Measurements from ENCODE around the gene OTUD1. TPM values are rescaled to one million over a fixed set of nuclear protein-coding genes. Genes with fewer than 3 reads are reported as not detected.

The OTUD1 gene
- total RNA-seq, 1 experiment from 2014 or later, result 1.5 TPM

DNA sequence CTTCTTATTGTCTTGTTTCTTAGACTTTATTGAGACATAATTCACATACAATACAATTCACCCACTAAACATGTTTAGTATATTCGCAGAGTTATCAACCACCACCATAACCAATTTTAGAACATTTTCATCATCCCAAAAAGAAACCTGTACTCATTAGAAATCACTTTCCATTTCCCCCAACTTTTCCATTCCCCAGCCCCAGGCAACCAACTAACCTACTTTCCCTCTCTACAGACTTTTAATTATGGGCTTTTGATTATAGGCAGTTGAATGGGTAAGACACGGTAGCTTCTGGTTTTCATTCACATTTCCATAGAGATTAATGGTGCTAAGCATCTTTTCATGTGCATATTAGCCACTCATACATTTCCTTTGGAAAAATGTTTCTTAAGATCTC, 24.2 kb upstream of the OTUD1 start:
- no peaks in the 10 kb centered on the region for H3K27me3 ChIP-seq (ENCODE audit: low read length)
- no peak overlapping the region for H2AFZ ChIP-seq (ENCODE audit: low read length)
- no peaks in the 10 kb centered on the region for H3K9me2 ChIP-seq (replicated peaks; ENCODE audit: insufficient read depth, low read length)
- peaks cover 7% of the 10 kb centered on the region for H3K4me1 ChIP-seq (ENCODE audit: low read length)
- H3K79me2 ChIP-seq (ENCODE audit: low read length), result no peaks in the 10 kb centered on the region
- H3K4me2 ChIP-seq (ENCODE audit: low read depth, low read length, poor library complexity, severe bottlenecking), result no peak overlapping the region
- DNase-seq, result no peak
- no peak overlapping the region for H3K9ac ChIP-seq (ENCODE audit: low read length)
- H3K27ac ChIP-seq (ENCODE audit: low read length), result no peak overlapping the region
- no peaks in the 10 kb centered on the region for H3K9me3 ChIP-seq (ENCODE audit: low read length)
- H3K36me3 ChIP-seq (ENCODE audit: insufficient read depth, low read length), result no peaks in the 10 kb centered on the region
- no peaks in the 10 kb centered on the region for H4K20me1 ChIP-seq (ENCODE audit: insufficient read depth, low read depth, low read length)
- no peak overlapping the region for H3K4me3 ChIP-seq (ENCODE audit: low read length)

GRCh38 chr10:23417254-23417653, 21.6 kb upstream of the OTUD1 start:
- H3K27me3 ChIP-seq (ENCODE audit: low read length), result no peaks in the 10 kb centered on the region
- H3K4me2 ChIP-seq (ENCODE audit: low read depth, low read length, poor library complexity, severe bottlenecking), result no peak overlapping the region
- H3K79me2 ChIP-seq (ENCODE audit: low read length), result no peaks in the 10 kb centered on the region
- no peaks in the 10 kb centered on the region for H3K9me3 ChIP-seq (ENCODE audit: low read length)
- no peak overlapping the region for H2AFZ ChIP-seq (ENCODE audit: low read length)
- no peak overlapping the region for H3K27ac ChIP-seq (ENCODE audit: low read length)
- peaks cover 7% of the 10 kb centered on the region for H3K4me1 ChIP-seq (ENCODE audit: low read length)
- no peak overlapping the region for H3K9ac ChIP-seq (ENCODE audit: low read length)
- DNase-seq, result no peak
- no peaks in the 10 kb centered on the region for H3K36me3 ChIP-seq (ENCODE audit: insufficient read depth, low read length)
- no peaks in the 10 kb centered on the region for H3K9me2 ChIP-seq (replicated peaks; ENCODE audit: insufficient read depth, low read length)
- H4K20me1 ChIP-seq (ENCODE audit: insufficient read depth, low read depth, low read length), result no peaks in the 10 kb centered on the region
- H3K4me3 ChIP-seq (ENCODE audit: low read length), result no peak overlapping the region

DNA sequence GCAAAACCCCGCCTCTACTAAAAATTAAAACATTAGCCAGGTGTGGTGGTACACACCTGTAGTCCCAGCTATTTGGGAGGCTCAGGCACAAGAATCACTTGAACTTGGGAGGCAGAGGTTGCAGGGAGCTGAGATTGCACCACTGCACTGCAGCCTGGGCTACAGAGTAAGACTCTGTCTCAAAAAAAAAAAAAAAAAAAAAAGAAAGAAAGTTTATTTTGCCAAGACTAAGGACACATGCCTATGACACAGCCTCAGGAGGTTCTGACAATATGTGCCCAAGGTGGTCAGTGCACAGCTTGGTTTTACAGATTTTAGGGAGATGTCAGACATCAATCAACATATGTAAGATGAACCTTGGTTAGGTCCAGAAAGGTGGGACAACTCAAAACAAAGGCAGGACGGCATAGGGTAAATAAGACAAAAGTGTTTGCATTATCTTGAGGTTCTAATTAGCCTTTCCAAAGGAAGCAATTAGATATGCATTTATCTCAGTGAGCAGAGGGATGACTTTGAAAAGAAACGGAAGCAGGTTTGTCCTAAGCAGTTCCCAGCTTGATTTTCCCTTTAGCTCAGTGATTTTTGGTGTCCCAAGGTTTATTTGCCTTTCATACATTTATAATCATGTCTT, 20.7 kb upstream of the OTUD1 start:
- Histone ChIP-seq H3K36me3 (ENCODE audit: insufficient read depth, low read length) (no peaks in the 10 kb centered on the region), H3K4me1 (ENCODE audit: low read length) (peaks cover 7% of the 10 kb centered on the region), H4K20me1 (ENCODE audit: insufficient read depth, low read depth, low read length) (no peaks in the 10 kb centered on the region), H3K4me2 (ENCODE audit: low read depth, low read length, poor library complexity, severe bottlenecking) (no peak overlapping the region), H2AFZ (ENCODE audit: low read length) (no peak overlapping the region), H3K79me2 (ENCODE audit: low read length) (no peaks in the 10 kb centered on the region), H3K9me2 (replicated peaks; ENCODE audit: insufficient read depth, low read length) (no peaks in the 10 kb centered on the region), H3K9ac (ENCODE audit: low read length) (no peak overlapping the region), H3K4me3 (ENCODE audit: low read length) (no peak overlapping the region), H3K27me3 (ENCODE audit: low read length) (no peaks in the 10 kb centered on the region), H3K27ac (ENCODE audit: low read length) (no peak overlapping the region), H3K9me3 (ENCODE audit: low read length) (no peaks in the 10 kb centered on the region)
- no peak for DNase-seq

GRCh38 chr10:23419201-23419600, 19.7 kb upstream of the OTUD1 start:
- Histone ChIP-seq H4K20me1 (ENCODE audit: insufficient read depth, low read depth, low read length) (no peaks in the 10 kb centered on the region), H3K4me3 (ENCODE audit: low read length) (no peak overlapping the region), H2AFZ (ENCODE audit: low read length) (no peak overlapping the region), H3K79me2 (ENCODE audit: low read length) (no peaks in the 10 kb centered on the region), H3K27ac (ENCODE audit: low read length) (no peak overlapping the region), H3K27me3 (ENCODE audit: low read length) (no peaks in the 10 kb centered on the region), H3K4me2 (ENCODE audit: low read depth, low read length, poor library complexity, severe bottlenecking) (no peak overlapping the region), H3K9me2 (replicated peaks; ENCODE audit: insufficient read depth, low read length) (no peaks in the 10 kb centered on the region), H3K9me3 (ENCODE audit: low read length) (no peaks in the 10 kb centered on the region), H3K4me1 (ENCODE audit: low read length) (no peaks in the 10 kb centered on the region), H3K9ac (ENCODE audit: low read length) (no peak overlapping the region), H3K36me3 (ENCODE audit: insufficient read depth, low read length) (no peaks in the 10 kb centered on the region)
- no peak for DNase-seq

- Histone ChIP-seq H3K9ac (ENCODE audit: low read length) (no peak overlapping the region), H3K4me3 (ENCODE audit: low read length) (no peak overlapping the region), H3K36me3 (ENCODE audit: insufficient read depth, low read length) (no peaks in the 10 kb centered on the region), H3K27me3 (ENCODE audit: low read length) (no peaks in the 10 kb centered on the region), H3K4me2 (ENCODE audit: low read depth, low read length, poor library complexity, severe bottlenecking) (no peak overlapping the region), H2AFZ (ENCODE audit: low read length) (no peak overlapping the region), H3K79me2 (ENCODE audit: low read length) (no peaks in the 10 kb centered on the region), H3K9me2 (replicated peaks; ENCODE audit: insufficient read depth, low read length) (no peaks in the 10 kb centered on the region), H3K9me3 (ENCODE audit: low read length) (no peaks in the 10 kb centered on the region), H3K27ac (ENCODE audit: low read length) (no peak overlapping the region), H4K20me1 (ENCODE audit: insufficient read depth, low read depth, low read length) (no peaks in the 10 kb centered on the region), H3K4me1 (ENCODE audit: low read length) (no peaks in the 10 kb centered on the region)
- DNase-seq, result no peak
Measured at GRCh38 chr10:23419655-23420329, 19.1 kb upstream of the OTUD1 start.

GRCh38 chr10:23421397-23421796, 17.5 kb upstream of the OTUD1 start:
- no peak overlapping the region for H3K9ac ChIP-seq (ENCODE audit: low read length)
- H3K4me1 ChIP-seq (ENCODE audit: low read length), result no peaks in the 10 kb centered on the region
- H3K9me2 ChIP-seq (replicated peaks; ENCODE audit: insufficient read depth, low read length), result no peaks in the 10 kb centered on the region
- no peak overlapping the region for H3K4me3 ChIP-seq (ENCODE audit: low read length)
- H2AFZ ChIP-seq (ENCODE audit: low read length), result no peak overlapping the region
- no peaks in the 10 kb centered on the region for H3K36me3 ChIP-seq (ENCODE audit: insufficient read depth, low read length)
- no peaks in the 10 kb centered on the region for H3K9me3 ChIP-seq (ENCODE audit: low read length)
- H3K79me2 ChIP-seq (ENCODE audit: low read length), result no peaks in the 10 kb centered on the region
- no peak for DNase-seq
- no peaks in the 10 kb centered on the region for H4K20me1 ChIP-seq (ENCODE audit: insufficient read depth, low read depth, low read length)
- H3K27ac ChIP-seq (ENCODE audit: low read length), result no peak overlapping the region
- no peak overlapping the region for H3K4me2 ChIP-seq (ENCODE audit: low read depth, low read length, poor library complexity, severe bottlenecking)
- H3K27me3 ChIP-seq (ENCODE audit: low read length), result no peaks in the 10 kb centered on the region

DNA sequence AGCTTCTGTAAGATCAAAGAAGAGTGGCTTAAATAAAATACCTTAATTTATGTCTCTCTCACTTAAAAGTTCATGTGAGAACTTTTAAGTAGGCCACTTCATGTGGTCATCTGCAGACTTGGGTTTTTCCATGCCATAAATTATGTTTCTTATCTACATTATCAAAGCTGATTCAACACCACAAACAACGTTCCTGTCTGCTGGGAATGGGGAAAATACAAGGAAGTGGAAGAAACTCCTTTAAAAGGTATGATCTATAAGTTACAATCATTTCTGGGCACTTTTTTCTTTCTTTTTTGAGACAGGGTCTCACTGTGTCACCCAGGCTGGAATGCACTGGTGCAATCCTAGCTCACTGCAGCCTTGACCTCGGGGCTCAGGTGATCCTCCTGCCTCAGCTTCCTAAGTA, 16.9 kb upstream of the OTUD1 start:
- Histone ChIP-seq H3K4me2 (ENCODE audit: low read depth, low read length, poor library complexity, severe bottlenecking) (no peak overlapping the region), H3K36me3 (ENCODE audit: insufficient read depth, low read length) (no peaks in the 10 kb centered on the region), H3K9me3 (ENCODE audit: low read length) (no peaks in the 10 kb centered on the region), H3K4me1 (ENCODE audit: low read length) (no peaks in the 10 kb centered on the region), H2AFZ (ENCODE audit: low read length) (no peak overlapping the region), H3K4me3 (ENCODE audit: low read length) (no peak overlapping the region), H3K27ac (ENCODE audit: low read length) (no peak overlapping the region), H3K79me2 (ENCODE audit: low read length) (no peaks in the 10 kb centered on the region), H4K20me1 (ENCODE audit: insufficient read depth, low read depth, low read length) (no peaks in the 10 kb centered on the region), H3K27me3 (ENCODE audit: low read length) (no peaks in the 10 kb centered on the region), H3K9ac (ENCODE audit: low read length) (no peak overlapping the region), H3K9me2 (replicated peaks; ENCODE audit: insufficient read depth, low read length) (no peaks in the 10 kb centered on the region)
- no peak for DNase-seq

GRCh38 chr10:23432166-23432565, 6.7 kb upstream of the OTUD1 start:
- H3K9ac ChIP-seq (ENCODE audit: low read length), result no peak overlapping the region
- H3K4me1 ChIP-seq (ENCODE audit: low read length), result no peaks in the 10 kb centered on the region
- no peaks in the 10 kb centered on the region for H4K20me1 ChIP-seq (ENCODE audit: insufficient read depth, low read depth, low read length)
- H3K27me3 ChIP-seq (ENCODE audit: low read length), result no peaks in the 10 kb centered on the region
- no peaks in the 10 kb centered on the region for H3K9me2 ChIP-seq (replicated peaks; ENCODE audit: insufficient read depth, low read length)
- no peak overlapping the region for H3K4me3 ChIP-seq (ENCODE audit: low read length)
- no peaks in the 10 kb centered on the region for H3K36me3 ChIP-seq (ENCODE audit: insufficient read depth, low read length)
- no peak overlapping the region for H3K4me2 ChIP-seq (ENCODE audit: low read depth, low read length, poor library complexity, severe bottlenecking)
- no peaks in the 10 kb centered on the region for H3K79me2 ChIP-seq (ENCODE audit: low read length)
- no peaks in the 10 kb centered on the region for H3K9me3 ChIP-seq (ENCODE audit: low read length)
- no peak for DNase-seq
- no peak overlapping the region for H2AFZ ChIP-seq (ENCODE audit: low read length)
- no peak overlapping the region for H3K27ac ChIP-seq (ENCODE audit: low read length)

Measured in Karpas-422 (cell line).